HAP-1 (cell line): Measurements from ENCODE around the gene BACE1.
A peak's percentile ranks its signal among the peaks of the same experiment; 100 is the strongest.

Source experiments
- DNase-seq, 2 experiments: peaks; one replicate each; pipeline ENCODE4 v3.0.0-alpha.2; 2016 to 2020; ENCODE audit warnings: low spot score in 2 of 2
- H3K27me3 ChIP-seq: fragments of 250-450 bp; sonication (Bioruptor Pico); 2 replicates; pipeline ENCODE4 v1.5.1; 2020; ENCODE audit warnings: low read depth, mild to moderate bottlenecking, moderate library complexity
- H3K36me3 ChIP-seq: fragments of 250-450 bp; sonication (Bioruptor Pico); replicated peaks from 2 replicates; pipeline ENCODE4 v1.5.1; 2020; ENCODE audit warnings: mild to moderate bottlenecking
- H3K4me1 ChIP-seq: fragments of 250-450 bp; sonication (Bioruptor Pico); 2 replicates; pipeline ENCODE4 v1.5.1; 2020; ENCODE audit warnings: mild to moderate bottlenecking
- H3K4me3 ChIP-seq: fragments of 250-450 bp; sonication (Bioruptor Pico); 2 replicates; pipeline ENCODE4 v1.5.1; 2020; ENCODE audit warnings: mild to moderate bottlenecking, moderate library complexity
- H3K9me3 ChIP-seq: fragments of 250-450 bp; sonication (Bioruptor Pico); 2 replicates; pipeline ENCODE4 v1.5.1; 2020; ENCODE audit warnings: mild to moderate bottlenecking, moderate library complexity
- in situ Hi-C: fragments of 300-500 bp; cut with MboI; formaldehyde crosslinking; loops from 3 replicates; pipeline ENCODE4 v1.14.3; 2020; ENCODE audit warnings: low sequenced_read_pairs, inconsistent platforms, mixed read lengths

BACE1 gene

GRCh38 chr11:117299351-117300282, 16.4 kb downstream of the BACE1 start:
- in situ Hi-C loops: no loop called here
- no peaks in the 10 kb centered on the region for H3K27me3 ChIP-seq
- no peak overlapping the region for H3K4me3 ChIP-seq
- H3K4me1 ChIP-seq: peaks cover 11% of the 10 kb centered on the region
- H3K9me3 ChIP-seq: no peaks in the 10 kb centered on the region
- DNase-seq: no peak
- no peaks in the 10 kb centered on the region for H3K36me3 ChIP-seq

DNA sequence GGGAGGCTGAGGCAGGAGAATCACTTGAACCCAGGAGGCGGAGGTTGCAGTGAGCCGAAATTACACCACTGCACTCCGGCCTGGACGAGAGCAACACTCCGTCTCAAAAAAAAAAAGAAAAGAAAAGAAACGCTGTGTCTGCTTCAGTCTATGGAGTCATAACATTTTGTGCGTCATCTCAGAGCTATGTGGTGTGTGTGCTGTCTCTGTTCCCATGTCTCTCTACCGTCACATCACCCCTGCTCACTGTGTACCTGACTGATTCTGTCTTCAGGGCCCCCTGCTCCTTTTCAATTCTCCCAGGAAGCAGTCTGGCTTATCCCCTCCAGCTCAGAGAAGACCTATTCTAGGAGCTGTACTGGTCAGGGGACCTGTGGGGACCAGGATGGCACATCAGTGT, 17.9 kb downstream of the BACE1 start:
- Histone ChIP-seq H3K4me1 (peaks cover 8% of the 10 kb centered on the region), H3K36me3 (no peaks in the 10 kb centered on the region), H3K4me3 (no peak overlapping the region), H3K9me3 (no peaks in the 10 kb centered on the region), H3K27me3 (no peaks in the 10 kb centered on the region)
- no peak for DNase-seq
- in situ Hi-C loops: no loop called here

DNA sequence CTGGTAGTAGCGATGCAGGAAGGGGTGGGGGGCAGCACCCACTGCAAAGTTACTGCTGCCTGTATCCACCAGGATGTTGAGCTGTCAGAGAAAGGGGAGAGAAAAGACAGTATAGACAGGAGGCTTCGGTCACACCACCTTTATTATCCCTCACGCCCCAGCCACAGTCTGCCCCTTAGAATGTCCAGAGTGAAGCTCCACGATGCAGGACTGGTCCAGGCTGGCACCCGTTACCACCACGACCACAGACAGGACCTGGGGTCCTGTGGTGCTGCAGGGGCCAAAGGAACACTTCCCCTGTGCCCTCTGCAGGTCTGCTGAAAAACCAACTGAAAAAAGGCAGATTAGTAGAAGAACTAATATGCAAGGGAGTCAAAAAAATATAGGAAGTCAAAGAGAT, 19.2 kb downstream of the BACE1 start:
- Histone ChIP-seq H3K4me1 (peaks cover 11% of the 10 kb centered on the region), H3K9me3 (no peaks in the 10 kb centered on the region), H3K27me3 (no peaks in the 10 kb centered on the region), H3K36me3 (peaks cover 5% of the 10 kb centered on the region; the same call in 1 of the 2 replicates), H3K4me3 (no peak overlapping the region)
- no peak for DNase-seq
- in situ Hi-C loops: no loop called here

DNA sequence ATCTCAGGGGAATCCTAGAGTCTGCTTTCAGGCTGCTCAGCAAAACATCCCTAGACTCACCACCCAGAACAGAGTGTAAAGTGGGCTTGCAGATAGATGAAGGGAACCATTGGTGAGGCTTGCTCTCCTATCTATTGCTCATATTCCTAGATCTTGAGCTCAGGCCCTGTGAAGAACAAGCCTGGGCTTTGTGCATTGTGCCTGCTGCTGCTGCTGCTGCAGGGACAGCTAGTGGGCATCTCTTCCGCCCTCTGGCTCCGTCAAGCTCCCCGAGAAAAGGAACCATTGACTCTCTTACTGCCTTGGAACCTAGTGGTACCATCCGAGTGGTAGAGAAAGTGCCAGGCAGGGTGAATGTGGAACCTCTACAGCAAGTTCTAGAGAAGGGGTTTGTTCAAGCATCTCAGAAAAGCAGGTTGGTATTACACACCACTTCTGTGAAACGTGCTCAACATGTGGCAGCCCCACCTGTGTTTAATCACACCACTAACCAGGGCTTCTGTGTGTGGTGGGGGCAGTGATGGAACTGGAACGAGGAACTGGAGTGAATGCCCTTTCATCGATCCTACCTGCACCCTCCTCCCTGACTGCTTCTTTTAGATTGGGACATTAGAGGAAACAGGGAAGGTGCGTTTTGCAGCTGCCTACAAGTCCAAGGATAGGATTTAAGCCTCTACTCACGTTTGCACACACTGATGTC, 20.5 kb downstream of the BACE1 start:
- H3K36me3 ChIP-seq: peaks cover 18% of the 10 kb centered on the region
- peaks cover 7% of the 10 kb centered on the region for H3K4me1 ChIP-seq
- no peak overlapping the region for H3K4me3 ChIP-seq
- no peaks in the 10 kb centered on the region for H3K27me3 ChIP-seq
- in situ Hi-C loops: no loop called here
- H3K9me3 ChIP-seq: no peaks in the 10 kb centered on the region
- DNase-seq: no peak

DNA sequence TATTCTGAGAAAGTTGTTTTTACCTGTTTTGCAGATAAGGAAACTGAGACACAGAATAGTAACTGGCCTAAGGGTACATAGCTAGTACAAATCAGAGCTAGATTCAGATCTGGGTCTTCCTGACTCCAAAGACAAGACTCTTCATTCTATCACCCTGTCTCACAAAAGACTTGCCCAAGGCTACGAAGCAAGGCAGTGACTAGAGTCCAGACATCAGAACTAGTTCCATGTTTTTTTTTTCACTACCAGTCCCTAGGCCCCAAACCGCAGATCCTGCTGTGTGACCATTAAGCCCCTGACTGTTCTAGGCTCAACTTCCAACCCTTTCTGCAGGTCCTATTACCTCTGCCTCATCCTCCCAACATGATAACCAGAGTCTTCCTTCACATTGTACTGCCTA, 23.4 kb downstream of the BACE1 start:
- no peak overlapping the region for H3K4me3 ChIP-seq
- H3K9me3 ChIP-seq: no peaks in the 10 kb centered on the region
- no peaks in the 10 kb centered on the region for H3K27me3 ChIP-seq
- in situ Hi-C loops: no loop called here
- H3K36me3 ChIP-seq: peaks cover 44% of the 10 kb centered on the region
- H3K4me1 ChIP-seq: peaks cover 4% of the 10 kb centered on the region; the same call in 1 of the 2 replicates
- no peak for DNase-seq

GRCh38 chr11:117290809-117291396, 25.2 kb downstream of the BACE1 start, which contains the start of gene BACE1-AS:
BACE1-AS (plus strand) TSS chr11:117291346.
- peaks cover 4% of the 10 kb centered on the region; the same call in 1 of the 2 replicates for H3K4me1 ChIP-seq
- DNase-seq: no peak
- in situ Hi-C loops: no loop called here

DNA sequence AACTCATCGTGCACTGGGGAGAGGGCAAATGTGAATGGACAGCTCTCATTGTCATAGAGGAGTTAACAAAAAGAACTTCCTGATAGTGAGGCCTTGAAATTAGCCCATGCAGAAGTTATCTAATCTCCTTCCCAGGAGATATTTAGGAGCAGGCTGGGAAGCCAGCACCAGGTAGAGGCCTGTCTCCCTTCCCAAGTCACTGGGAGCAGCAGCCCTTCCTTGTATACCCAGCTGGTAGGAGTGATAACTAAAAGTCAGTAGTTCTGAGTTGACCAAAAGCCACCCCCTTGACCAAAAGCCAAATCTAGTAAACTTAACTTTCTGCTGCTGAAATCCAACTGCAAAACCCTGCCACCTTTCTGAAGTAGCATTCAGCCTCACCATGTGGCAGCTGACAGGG, 26.3 kb downstream of the BACE1 start:
- Histone ChIP-seq H3K36me3 (peaks cover 56% of the 10 kb centered on the region), H3K4me1 (peaks cover 4% of the 10 kb centered on the region; the same call in 1 of the 2 replicates), H3K4me3 (no peak overlapping the region), H3K27me3 (no peaks in the 10 kb centered on the region), H3K9me3 (no peaks in the 10 kb centered on the region)
- DNase-seq: no peak
- in situ Hi-C loops: no loop called here

More at GRCh38 chr11:117290809-117291396, 25.2 kb downstream of the BACE1 start, which contains the start of gene BACE1-AS:
- H3K36me3 ChIP-seq: peaks cover 51% of the 10 kb centered on the region
- no peak within 1 kb of the TSS for H3K4me3 ChIP-seq
- H3K27me3 ChIP-seq: no peaks in the 10 kb centered on the region
- no peaks in the 10 kb centered on the region for H3K9me3 ChIP-seq

GRCh38 chr11:117287668-117288067, 28.4 kb downstream of the BACE1 start:
- Histone ChIP-seq H3K4me1 (peaks cover 4% of the 10 kb centered on the region; the same call in 1 of the 2 replicates), H3K27me3 (no peaks in the 10 kb centered on the region), H3K4me3 (no peak overlapping the region), H3K9me3 (no peaks in the 10 kb centered on the region), H3K36me3 (peaks cover 73% of the 10 kb centered on the region)
- DNase-seq: no peak
- in situ Hi-C loops: no loop called here

DNA sequence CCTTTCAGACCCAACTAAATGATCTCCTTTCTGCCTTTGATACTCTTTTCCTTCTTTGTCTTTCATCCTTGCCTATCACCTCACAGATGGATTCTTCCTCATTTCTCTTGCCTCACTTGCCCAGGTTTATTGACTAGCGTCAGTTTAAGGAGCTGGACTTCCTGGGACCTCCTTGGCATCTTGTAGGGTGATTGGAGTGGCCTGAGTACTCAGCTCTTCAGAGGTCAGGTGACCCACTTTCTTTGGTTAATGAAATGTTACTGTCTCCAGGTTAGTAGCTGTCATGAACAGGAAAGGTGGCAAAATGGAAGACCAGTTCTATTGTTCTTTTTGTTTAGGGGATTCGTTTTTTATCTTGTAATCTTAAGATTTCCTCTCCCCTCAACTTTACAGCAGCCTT, 29.5 kb downstream of the BACE1 start:
- H3K9me3 ChIP-seq: no peaks in the 10 kb centered on the region
- H3K27me3 ChIP-seq: no peaks in the 10 kb centered on the region
- peaks cover 2% of the 10 kb centered on the region for H3K4me1 ChIP-seq
- H3K36me3 ChIP-seq: peaks cover 70% of the 10 kb centered on the region
- no peak overlapping the region for H3K4me3 ChIP-seq
- in situ Hi-C loops: no loop called here
- DNase-seq: no peak

DNA sequence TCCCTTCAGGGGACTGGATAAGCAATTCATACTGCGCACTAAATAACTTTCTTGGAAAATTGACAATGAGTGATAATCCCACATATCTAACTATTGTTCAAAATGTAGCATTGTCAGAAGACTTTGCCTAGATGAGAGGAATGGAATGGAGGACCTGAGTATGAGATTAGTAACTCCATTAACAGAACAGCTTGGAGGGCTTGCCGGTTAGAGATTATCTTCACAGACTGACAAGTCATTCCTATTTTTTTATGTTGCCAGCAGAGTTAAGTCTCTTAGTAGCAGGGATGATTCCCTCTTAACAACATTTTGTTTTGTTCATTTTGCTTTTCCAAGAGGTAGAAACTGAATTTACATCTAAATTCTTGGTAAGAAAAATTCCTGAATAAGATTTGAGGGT, 32.0 kb downstream of the BACE1 start:
- Histone ChIP-seq H3K36me3 (peaks cover 49% of the 10 kb centered on the region), H3K27me3 (no peaks in the 10 kb centered on the region), H3K4me3 (no peak overlapping the region), H3K4me1 (peaks cover 24% of the 10 kb centered on the region), H3K9me3 (no peaks in the 10 kb centered on the region)
- in situ Hi-C loops: no loop called here
- DNase-seq: no peak

GRCh38 chr11:117282956-117283355, 33.1 kb downstream of the BACE1 start:
- no peak for DNase-seq
- Histone ChIP-seq H3K27me3 (no peaks in the 10 kb centered on the region), H3K4me3 (no peak overlapping the region), H3K9me3 (no peaks in the 10 kb centered on the region), H3K4me1 (peaks cover 24% of the 10 kb centered on the region), H3K36me3 (peaks cover 39% of the 10 kb centered on the region)
- in situ Hi-C loops: no loop called here

DNA sequence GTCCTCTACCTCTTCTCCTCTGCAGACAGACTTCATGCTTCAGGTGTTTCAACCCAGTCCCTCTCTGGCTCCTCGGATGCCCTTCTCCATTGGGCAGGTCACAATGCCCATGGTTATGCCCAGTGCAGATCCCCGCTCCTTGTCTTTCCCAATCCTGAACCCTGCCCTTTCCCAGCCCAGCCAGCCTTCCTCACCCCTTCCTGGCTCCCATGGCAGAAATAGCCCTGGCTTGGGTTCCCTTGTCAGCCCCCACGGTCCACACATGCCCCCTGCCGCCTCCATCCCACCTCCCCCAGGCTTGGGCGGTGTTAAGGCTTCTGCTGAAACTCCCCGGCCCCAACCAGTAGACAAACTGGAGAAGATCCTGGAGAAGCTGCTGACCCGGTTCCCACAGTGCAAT, 34.2 kb downstream of the BACE1 start:
- Histone ChIP-seq H3K36me3 (peaks cover 32% of the 10 kb centered on the region), H3K4me3 (no peak overlapping the region), H3K4me1 (peaks cover 24% of the 10 kb centered on the region), H3K9me3 (no peaks in the 10 kb centered on the region), H3K27me3 (no peaks in the 10 kb centered on the region)
- in situ Hi-C loops: no loop called here
- no peak for DNase-seq

- Histone ChIP-seq H3K4me1 (peaks cover 24% of the 10 kb centered on the region), H3K36me3 (peaks cover 29% of the 10 kb centered on the region), H3K27me3 (no peaks in the 10 kb centered on the region), H3K9me3 (no peaks in the 10 kb centered on the region), H3K4me3 (no peak overlapping the region)
- in situ Hi-C loops: no loop called here
- peak; percentile 70 to 84 for DNase-seq
Measured at GRCh38 chr11:117281159-117281558, 34.9 kb downstream of the BACE1 start.
